HepG2 (cell line): ENCODE data around the gene CD300H.

Experiments
- HDAC2 ChIP-seq: sonication (generic); formaldehyde crosslinking; IDR thresholded peaks from 2 replicates; pipeline ENCODE4 v1.4.0; 2020; ENCODE audit warnings: missing genetic modification reagents
- PHF5A ChIP-seq: IDR thresholded peaks from one replicate; pipeline ENCODE4 v1.6.1; 2018; ENCODE audit warnings: low read depth, missing genetic modification reagents; ENCODE audit not compliant: unreplicated experiment
- TF ChIP-seq, protein P1 (sequence below): sonication (generic); formaldehyde crosslinking; IDR thresholded peaks from 2 replicates; pipeline ENCODE4 v1.9.0; 2022; ENCODE audit warnings: low read depth, missing genetic modification reagents
- TF ChIP-seq, protein P2 (sequence below): sonication (generic); formaldehyde crosslinking; IDR thresholded peaks from 2 replicates; pipeline ENCODE4 v1.5.0; 2020; ENCODE audit warnings: mild to moderate bottlenecking, missing genetic modification reagents, moderate library complexity

DNA sequence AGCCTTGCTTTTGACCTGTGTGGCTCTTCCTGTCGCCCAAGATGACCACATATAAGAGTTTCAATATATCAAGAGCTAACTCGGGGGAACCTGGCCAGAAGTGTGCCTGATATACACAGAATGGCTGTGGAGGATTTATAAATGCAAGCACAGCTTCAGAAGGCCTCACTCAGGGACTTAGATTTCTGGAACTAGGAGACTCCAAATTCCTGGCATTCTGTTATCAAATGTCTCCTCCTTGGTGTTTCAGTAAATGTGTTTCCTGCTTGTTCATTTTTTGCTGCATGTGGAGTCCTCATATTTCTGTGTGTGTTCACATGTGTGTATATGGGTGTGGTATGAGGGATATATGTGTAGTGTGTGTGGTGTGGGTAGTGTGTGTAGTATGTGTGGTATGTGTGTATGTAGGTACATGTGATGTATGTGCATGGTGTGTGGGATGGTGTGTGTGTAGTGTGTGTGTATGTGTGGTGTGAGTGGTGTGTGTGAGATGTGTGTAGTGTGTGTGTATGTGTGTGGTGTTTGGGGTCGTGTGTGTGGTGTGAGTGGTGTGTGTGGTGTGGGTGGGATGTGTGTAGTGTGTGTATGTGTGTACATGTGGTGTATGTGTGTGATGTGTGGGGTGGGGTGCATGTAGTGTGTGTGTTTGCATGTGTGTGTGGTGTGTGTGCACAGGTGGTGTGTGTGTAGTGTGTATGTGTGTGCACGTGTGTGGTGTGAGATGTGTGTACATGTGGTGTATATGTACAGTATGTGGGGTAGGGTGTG is 981 bp upstream of the CD300H start:
- TF ChIP-seq, protein P1, sequence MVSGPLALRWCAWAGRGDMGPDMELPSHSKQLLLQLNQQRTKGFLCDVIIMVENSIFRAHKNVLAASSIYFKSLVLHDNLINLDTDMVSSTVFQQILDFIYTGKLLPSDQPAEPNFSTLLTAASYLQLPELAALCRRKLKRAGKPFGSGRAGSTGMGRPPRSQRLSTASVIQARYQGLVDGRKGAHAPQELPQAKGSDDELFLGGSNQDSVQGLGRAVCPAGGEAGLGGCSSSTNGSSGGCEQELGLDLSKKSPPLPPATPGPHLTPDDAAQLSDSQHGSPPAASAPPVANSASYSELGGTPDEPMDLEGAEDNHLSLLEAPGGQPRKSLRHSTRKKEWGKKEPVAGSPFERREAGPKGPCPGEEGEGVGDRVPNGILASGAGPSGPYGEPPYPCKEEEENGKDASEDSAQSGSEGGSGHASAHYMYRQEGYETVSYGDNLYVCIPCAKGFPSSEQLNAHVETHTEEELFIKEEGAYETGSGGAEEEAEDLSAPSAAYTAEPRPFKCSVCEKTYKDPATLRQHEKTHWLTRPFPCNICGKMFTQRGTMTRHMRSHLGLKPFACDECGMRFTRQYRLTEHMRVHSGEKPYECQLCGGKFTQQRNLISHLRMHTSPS (CRISPR knock-in tag) = no peak
- TF ChIP-seq PHF5A = no peak
- TF ChIP-seq HDAC2 (CRISPR knock-in tag) = no peak
- TF ChIP-seq, protein P2, sequence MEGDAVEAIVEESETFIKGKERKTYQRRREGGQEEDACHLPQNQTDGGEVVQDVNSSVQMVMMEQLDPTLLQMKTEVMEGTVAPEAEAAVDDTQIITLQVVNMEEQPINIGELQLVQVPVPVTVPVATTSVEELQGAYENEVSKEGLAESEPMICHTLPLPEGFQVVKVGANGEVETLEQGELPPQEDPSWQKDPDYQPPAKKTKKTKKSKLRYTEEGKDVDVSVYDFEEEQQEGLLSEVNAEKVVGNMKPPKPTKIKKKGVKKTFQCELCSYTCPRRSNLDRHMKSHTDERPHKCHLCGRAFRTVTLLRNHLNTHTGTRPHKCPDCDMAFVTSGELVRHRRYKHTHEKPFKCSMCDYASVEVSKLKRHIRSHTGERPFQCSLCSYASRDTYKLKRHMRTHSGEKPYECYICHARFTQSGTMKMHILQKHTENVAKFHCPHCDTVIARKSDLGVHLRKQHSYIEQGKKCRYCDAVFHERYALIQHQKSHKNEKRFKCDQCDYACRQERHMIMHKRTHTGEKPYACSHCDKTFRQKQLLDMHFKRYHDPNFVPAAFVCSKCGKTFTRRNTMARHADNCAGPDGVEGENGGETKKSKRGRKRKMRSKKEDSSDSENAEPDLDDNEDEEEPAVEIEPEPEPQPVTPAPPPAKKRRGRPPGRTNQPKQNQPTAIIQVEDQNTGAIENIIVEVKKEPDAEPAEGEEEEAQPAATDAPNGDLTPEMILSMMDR = no peak
